B cell (primary cell): Measurements from ENCODE around the gene SNX32.

Experiments
- EZH2 ChIP-seq: IDR thresholded peaks from 2 replicates; pipeline ENCODE4 v1.6.1; 2012; ENCODE audit warnings: borderline replicate concordance, low read depth, mild to moderate bottlenecking, moderate library complexity, low read length; ENCODE audit not compliant: insufficient read depth, poor library complexity, severe bottlenecking
- TF ChIP-seq, protein P1 (sequence below): fragments of 200-600 bp; IDR thresholded peaks from one replicate; pipeline ENCODE4 v1.8.0; 2022; ENCODE audit warnings: antibody characterized with exemption, mild to moderate bottlenecking

DNA sequence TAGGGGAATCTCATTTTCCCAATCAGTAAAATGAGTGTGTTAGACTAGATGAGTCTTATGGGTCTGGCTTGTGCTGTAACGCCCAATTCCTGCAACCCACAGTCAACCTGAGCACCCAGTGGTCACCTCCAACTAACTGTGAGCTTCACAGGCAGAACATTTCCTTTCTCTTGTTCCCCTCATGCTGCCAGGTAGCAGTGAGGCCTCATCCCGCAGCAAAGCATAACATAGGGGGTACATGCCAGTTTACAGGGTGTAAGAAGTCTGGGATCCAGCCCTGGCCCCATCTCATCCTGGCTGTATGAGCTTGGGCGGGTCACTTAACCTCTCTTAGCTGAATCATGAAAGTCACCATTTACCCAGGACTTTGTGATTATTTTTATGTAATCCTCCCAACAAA lies 35.1 kb downstream of the SNX32 start:
- TF ChIP-seq, protein P1, sequence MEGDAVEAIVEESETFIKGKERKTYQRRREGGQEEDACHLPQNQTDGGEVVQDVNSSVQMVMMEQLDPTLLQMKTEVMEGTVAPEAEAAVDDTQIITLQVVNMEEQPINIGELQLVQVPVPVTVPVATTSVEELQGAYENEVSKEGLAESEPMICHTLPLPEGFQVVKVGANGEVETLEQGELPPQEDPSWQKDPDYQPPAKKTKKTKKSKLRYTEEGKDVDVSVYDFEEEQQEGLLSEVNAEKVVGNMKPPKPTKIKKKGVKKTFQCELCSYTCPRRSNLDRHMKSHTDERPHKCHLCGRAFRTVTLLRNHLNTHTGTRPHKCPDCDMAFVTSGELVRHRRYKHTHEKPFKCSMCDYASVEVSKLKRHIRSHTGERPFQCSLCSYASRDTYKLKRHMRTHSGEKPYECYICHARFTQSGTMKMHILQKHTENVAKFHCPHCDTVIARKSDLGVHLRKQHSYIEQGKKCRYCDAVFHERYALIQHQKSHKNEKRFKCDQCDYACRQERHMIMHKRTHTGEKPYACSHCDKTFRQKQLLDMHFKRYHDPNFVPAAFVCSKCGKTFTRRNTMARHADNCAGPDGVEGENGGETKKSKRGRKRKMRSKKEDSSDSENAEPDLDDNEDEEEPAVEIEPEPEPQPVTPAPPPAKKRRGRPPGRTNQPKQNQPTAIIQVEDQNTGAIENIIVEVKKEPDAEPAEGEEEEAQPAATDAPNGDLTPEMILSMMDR = no peak
- TF ChIP-seq EZH2 = no peak
